ENCODE data around the gene SNAPC2.
"Not testable (repeated sequence)": the region's sequence is repeated elsewhere in the genome, so short reads cannot be mapped to it uniquely, and the experiment has no call there.

Gene SNAPC2

GRCh38 chr19:7933828-7934725, 13.9 kb downstream of the SNAPC2 start:
- no peak for DNase-seq (ENCODE audit: low read depth, low spot score)

GRCh38 chr19:7934766-7935165, 14.6 kb downstream of the SNAPC2 start:
- no peak for DNase-seq (ENCODE audit: low read depth, low spot score)

- DNase-seq (ENCODE audit: low read depth, low spot score), result no peak
These were observed 20.7 kb downstream of the SNAPC2 start for GRCh38 chr19:7940841-7941240.

- DNase-seq (ENCODE audit: low read depth, low spot score), result no peak
These were observed 21.9 kb downstream of the SNAPC2 start for GRCh38 chr19:7941895-7942596.

- DNase-seq (ENCODE audit: low read depth, low spot score), result no peak
These were observed 22.9 kb downstream of the SNAPC2 start for GRCh38 chr19:7942981-7943443.

- peak; percentile 100 for DNase-seq (ENCODE audit: low read depth, low spot score)
These were observed 23.5 kb downstream of the SNAPC2 start, which contains the start of gene TIMM44 for GRCh38 chr19:7943444-7944176. Gene TIMM44, minus strand, starts transcription at chr19:7943666. Its CDS starts 15 bp downstream, at chr19:7943651.

- DNase-seq (ENCODE audit: low read depth, low spot score), result peak; percentile 93
These were observed 24.1 kb downstream of the SNAPC2 start for GRCh38 chr19:7944177-7944761.

GRCh38 chr19:7947939-7948338, 27.8 kb downstream of the SNAPC2 start:
- DNase-seq (ENCODE audit: low read depth, low spot score), result peak; percentile 22

- no peak for DNase-seq (ENCODE audit: low read depth, low spot score)
These were observed 32.9 kb downstream of the SNAPC2 start for GRCh38 chr19:7953060-7953459.

- no peak for DNase-seq (ENCODE audit: low read depth, low spot score)
These were observed 33.4 kb downstream of the SNAPC2 start for GRCh38 chr19:7953576-7953975.

GRCh38 chr19:7955696-7956095, 35.6 kb downstream of the SNAPC2 start:
- no peak for DNase-seq (ENCODE audit: low read depth, low spot score)

- DNase-seq (ENCODE audit: low read depth, low spot score), result no peak
These were observed 39.1 kb downstream of the SNAPC2 start for GRCh38 chr19:7959211-7959610.

GRCh38 chr19:7961082-7961481, 40.9 kb downstream of the SNAPC2 start:
- DNase-seq (ENCODE audit: low read depth, low spot score), result not testable (repeated sequence)

GRCh38 chr19:7961920-7962626, 41.9 kb downstream of the SNAPC2 start:
- DNase-seq (ENCODE audit: low read depth, low spot score), result no peak

GRCh38 chr19:7962644-7963268, 42.6 kb downstream of the SNAPC2 start:
- no peak for DNase-seq (ENCODE audit: low read depth, low spot score)

- DNase-seq (ENCODE audit: low read depth, low spot score), result no peak
These were observed 43.4 kb downstream of the SNAPC2 start for GRCh38 chr19:7963566-7963965.

GRCh38 chr19:7965259-7965841, 45.2 kb downstream of the SNAPC2 start:
- DNase-seq (ENCODE audit: low read depth, low spot score), result no peak

GRCh38 chr19:7965921-7966665, 46.0 kb downstream of the SNAPC2 start:
- peak; percentile 57 for DNase-seq (ENCODE audit: low read depth, low spot score)
